GM12864 (cell line): ENCODE results near the gene ETNK2.

ENCODE experiments used
- DNase-seq: peaks from one replicate; pipeline ENCODE4 v3.0.0-alpha.2; 2011; ENCODE audit warnings: low read depth
- H3K4me3 ChIP-seq: 2 replicates; pipeline ENCODE4 v1.5.1; 2011; ENCODE audit warnings: mild to moderate bottlenecking, low read depth, low read length, control low read depth
- TF ChIP-seq, protein P1 (sequence below): IDR thresholded peaks from 2 replicates; pipeline ENCODE4 v1.5.1; 2011; ENCODE audit warnings: low read depth, mild to moderate bottlenecking, moderate library complexity, low read length, control low read depth, inconsistent platforms; ENCODE audit errors: missing control alignments

ETNK2 gene

GRCh38 chr1:204167730-204168129, 15.9 kb upstream of the ETNK2 start:
- TF ChIP-seq, protein P1, sequence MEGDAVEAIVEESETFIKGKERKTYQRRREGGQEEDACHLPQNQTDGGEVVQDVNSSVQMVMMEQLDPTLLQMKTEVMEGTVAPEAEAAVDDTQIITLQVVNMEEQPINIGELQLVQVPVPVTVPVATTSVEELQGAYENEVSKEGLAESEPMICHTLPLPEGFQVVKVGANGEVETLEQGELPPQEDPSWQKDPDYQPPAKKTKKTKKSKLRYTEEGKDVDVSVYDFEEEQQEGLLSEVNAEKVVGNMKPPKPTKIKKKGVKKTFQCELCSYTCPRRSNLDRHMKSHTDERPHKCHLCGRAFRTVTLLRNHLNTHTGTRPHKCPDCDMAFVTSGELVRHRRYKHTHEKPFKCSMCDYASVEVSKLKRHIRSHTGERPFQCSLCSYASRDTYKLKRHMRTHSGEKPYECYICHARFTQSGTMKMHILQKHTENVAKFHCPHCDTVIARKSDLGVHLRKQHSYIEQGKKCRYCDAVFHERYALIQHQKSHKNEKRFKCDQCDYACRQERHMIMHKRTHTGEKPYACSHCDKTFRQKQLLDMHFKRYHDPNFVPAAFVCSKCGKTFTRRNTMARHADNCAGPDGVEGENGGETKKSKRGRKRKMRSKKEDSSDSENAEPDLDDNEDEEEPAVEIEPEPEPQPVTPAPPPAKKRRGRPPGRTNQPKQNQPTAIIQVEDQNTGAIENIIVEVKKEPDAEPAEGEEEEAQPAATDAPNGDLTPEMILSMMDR, result no peak
- no peak overlapping the region for H3K4me3 ChIP-seq
- DNase-seq, result no peak

GRCh38 chr1:204166219-204166618, 14.4 kb upstream of the ETNK2 start, which contains the start of gene REN:
REN (minus strand) TSS chr1:204166337; CDS start chr1:204166293, 44 bp downstream.
- DNase-seq, result no peak
- TF ChIP-seq, protein P1, result no peak
- H3K4me3 ChIP-seq, result no peak within 1 kb of the TSS

DNA sequence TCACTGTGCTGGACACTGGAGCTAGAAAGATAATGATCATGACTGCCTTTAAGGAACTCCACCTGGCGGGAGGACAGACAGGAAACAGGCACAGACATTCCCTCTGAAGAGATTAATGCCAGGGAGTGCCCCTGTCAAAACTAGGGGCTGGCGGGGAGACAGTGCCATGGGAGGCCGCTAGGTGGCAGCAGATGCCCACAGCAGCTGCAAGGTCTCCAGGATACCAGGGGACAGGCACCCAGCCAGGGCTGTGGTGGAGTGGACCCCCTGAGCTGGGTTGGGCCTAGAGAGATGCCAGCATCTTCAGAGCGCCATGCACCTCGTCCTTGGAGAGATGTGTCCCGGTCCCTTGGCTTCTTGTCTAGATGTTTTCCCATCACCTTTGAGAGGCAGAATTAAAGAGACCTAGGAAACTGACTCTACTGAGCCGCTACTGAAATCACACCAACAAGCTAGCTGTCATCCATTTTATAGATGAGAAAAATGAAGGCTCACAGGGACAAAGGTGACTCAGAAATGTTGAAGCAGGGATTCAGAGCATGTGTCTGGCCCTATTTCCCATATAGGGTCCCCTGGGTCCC, 10.7 kb upstream of the ETNK2 start:
- TF ChIP-seq, protein P1, result peak; percentile 98
- no peak for DNase-seq
- no peak overlapping the region for H3K4me3 ChIP-seq

DNA sequence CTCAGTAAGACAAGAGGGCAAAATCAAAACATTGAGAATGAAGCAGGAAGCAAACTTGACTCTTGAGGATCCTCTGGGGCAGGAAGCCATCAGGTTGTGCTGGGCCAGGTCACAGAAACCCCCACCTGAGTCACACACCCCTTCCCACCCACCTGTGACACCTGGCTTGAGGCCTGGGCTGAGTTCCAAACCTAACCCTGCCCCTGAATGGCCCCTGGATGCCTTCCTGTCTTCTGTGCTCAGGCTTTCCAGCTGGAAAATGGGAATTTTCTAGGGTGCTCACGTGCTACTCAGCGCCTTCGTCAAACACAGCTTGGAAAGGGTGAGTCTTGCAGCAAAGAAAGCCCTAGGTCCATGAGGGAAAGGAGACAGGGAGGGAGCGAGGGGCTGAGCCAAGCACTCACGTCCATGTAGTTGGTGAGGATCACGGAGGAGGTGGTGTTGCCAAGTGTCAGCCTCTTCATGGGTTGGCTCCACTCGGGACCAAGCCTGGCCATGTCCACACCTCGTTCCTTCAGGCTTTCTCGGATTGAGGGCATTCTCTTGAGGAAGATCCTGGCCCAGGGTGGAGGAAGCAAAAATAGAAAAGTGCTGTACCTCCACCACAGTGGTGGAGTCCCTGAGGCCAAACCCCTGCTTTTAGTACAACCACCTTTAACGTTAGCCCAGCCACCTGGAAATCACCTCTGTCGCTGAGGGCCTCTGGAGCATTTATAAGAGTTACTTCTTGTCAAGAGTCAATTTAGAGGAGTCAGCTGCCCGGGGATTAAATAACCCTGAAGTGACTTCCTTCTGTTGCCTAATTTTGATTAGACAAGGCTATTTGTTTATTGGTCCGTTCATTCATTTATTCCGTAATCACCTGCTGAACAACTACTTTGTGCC, 10.0 kb upstream of the ETNK2 start:
- no peak for DNase-seq
- no peak overlapping the region for H3K4me3 ChIP-seq
- TF ChIP-seq, protein P1, result no peak

GRCh38 chr1:204157962-204158361, 6.1 kb upstream of the ETNK2 start:
- TF ChIP-seq, protein P1, result no peak
- no peak for DNase-seq
- no peak overlapping the region for H3K4me3 ChIP-seq

- no peak for DNase-seq
- H3K4me3 ChIP-seq, result no peak overlapping the region
- TF ChIP-seq, protein P1, result no peak
Observed at GRCh38 chr1:204155881-204156280, 4.0 kb upstream of the ETNK2 start.
